ENCODE measurements around the gene TGIF1. TPM values are rescaled to one million over a fixed set of nuclear protein-coding genes. Genes with fewer than 3 reads are reported as not detected.

The TGIF1 gene
- polyA plus RNA-seq, 1 donor from 2014 or later, result 3.6 TPM

DNA sequence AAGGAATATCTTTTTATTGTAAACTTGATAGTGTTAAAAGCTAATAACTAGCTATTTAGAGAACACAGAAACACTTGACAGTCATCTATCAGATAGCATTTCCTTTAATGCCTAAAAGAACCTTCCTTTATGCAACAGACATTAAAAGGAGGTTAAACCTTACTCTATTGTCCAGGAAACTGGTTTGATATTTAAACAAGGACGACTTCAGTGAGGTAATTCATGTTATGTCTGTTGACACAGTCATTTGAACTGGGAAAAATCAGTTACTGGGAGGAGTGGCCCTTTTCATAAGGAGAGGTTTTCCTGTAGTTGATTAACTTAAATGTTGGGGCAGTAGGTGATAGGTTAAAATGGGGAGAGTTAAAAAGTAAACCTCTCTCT lies 6.7 kb downstream of the TGIF1 start:
- Histone ChIP-seq H4K20me1 (ENCODE audit: insufficient read depth) (no peaks in the 10 kb centered on the region), H3K9me2 (ENCODE audit: insufficient read depth, low read length) (no peaks in the 10 kb centered on the region), H3F3A (ENCODE audit: insufficient read depth, low read length, poor library complexity, severe bottlenecking) (no peaks in the 10 kb centered on the region), H3K36me3 (ENCODE audit: insufficient read depth, low read length) (peaks cover 4% of the 10 kb centered on the region), H3K9me3 (ENCODE audit: low read length) (no peaks in the 10 kb centered on the region), H3K4me3 (ENCODE audit: low read length) (no peak overlapping the region), H3K79me2 (replicated peaks; ENCODE audit: insufficient read depth, low read length) (peaks cover 66% of the 10 kb centered on the region), H3K27me3 (ENCODE audit: insufficient read depth, low read depth, low read length) (peaks cover 25% of the 10 kb centered on the region), H2AFZ (ENCODE audit: low read depth, low read length) (no peak overlapping the region), H3K27ac (ENCODE audit: low read length) (no peak overlapping the region), H3K9ac (ENCODE audit: low read length) (no peak overlapping the region), H3K4me2 (ENCODE audit: low read length) (no peak overlapping the region)
- no peak for TF ChIP-seq MXI1 (conservative IDR thresholded peaks at IDR 0.05; ENCODE audit: poor library complexity, severe bottlenecking)
- TF ChIP-seq, protein P1, sequence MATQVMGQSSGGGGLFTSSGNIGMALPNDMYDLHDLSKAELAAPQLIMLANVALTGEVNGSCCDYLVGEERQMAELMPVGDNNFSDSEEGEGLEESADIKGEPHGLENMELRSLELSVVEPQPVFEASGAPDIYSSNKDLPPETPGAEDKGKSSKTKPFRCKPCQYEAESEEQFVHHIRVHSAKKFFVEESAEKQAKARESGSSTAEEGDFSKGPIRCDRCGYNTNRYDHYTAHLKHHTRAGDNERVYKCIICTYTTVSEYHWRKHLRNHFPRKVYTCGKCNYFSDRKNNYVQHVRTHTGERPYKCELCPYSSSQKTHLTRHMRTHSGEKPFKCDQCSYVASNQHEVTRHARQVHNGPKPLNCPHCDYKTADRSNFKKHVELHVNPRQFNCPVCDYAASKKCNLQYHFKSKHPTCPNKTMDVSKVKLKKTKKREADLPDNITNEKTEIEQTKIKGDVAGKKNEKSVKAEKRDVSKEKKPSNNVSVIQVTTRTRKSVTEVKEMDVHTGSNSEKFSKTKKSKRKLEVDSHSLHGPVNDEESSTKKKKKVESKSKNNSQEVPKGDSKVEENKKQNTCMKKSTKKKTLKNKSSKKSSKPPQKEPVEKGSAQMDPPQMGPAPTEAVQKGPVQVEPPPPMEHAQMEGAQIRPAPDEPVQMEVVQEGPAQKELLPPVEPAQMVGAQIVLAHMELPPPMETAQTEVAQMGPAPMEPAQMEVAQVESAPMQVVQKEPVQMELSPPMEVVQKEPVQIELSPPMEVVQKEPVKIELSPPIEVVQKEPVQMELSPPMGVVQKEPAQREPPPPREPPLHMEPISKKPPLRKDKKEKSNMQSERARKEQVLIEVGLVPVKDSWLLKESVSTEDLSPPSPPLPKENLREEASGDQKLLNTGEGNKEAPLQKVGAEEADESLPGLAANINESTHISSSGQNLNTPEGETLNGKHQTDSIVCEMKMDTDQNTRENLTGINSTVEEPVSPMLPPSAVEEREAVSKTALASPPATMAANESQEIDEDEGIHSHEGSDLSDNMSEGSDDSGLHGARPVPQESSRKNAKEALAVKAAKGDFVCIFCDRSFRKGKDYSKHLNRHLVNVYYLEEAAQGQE (IDR thresholded peaks at IDR 0.05; ENCODE audit: borderline replicate concordance), result no peak
- TF ChIP-seq, protein P2, sequence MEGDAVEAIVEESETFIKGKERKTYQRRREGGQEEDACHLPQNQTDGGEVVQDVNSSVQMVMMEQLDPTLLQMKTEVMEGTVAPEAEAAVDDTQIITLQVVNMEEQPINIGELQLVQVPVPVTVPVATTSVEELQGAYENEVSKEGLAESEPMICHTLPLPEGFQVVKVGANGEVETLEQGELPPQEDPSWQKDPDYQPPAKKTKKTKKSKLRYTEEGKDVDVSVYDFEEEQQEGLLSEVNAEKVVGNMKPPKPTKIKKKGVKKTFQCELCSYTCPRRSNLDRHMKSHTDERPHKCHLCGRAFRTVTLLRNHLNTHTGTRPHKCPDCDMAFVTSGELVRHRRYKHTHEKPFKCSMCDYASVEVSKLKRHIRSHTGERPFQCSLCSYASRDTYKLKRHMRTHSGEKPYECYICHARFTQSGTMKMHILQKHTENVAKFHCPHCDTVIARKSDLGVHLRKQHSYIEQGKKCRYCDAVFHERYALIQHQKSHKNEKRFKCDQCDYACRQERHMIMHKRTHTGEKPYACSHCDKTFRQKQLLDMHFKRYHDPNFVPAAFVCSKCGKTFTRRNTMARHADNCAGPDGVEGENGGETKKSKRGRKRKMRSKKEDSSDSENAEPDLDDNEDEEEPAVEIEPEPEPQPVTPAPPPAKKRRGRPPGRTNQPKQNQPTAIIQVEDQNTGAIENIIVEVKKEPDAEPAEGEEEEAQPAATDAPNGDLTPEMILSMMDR (IDR thresholded peaks at IDR 0.05; ENCODE audit: poor library complexity, severe bottlenecking), result no peak
- no peak for TF ChIP-seq RAD21 (conservative IDR thresholded peaks at IDR 0.05)
- TF ChIP-seq TAF1 (IDR thresholded peaks at IDR 0.05; ENCODE audit: low read depth), result no peak
- no peak for TF ChIP-seq SMC3 (conservative IDR thresholded peaks at IDR 0.05; ENCODE audit: poor library complexity)

- TF ChIP-seq POLR2AphosphoS5 (IDR thresholded peaks at IDR 0.05) (no peak), EZH2 (IDR thresholded peaks at IDR 0.05; ENCODE audit: borderline replicate concordance, insufficient read depth, low read length, poor library complexity, severe bottlenecking) (no peak), MXI1 (conservative IDR thresholded peaks at IDR 0.05; ENCODE audit: poor library complexity, severe bottlenecking) (no peak), RAD21 (conservative IDR thresholded peaks at IDR 0.05) (no peak), SMC3 (conservative IDR thresholded peaks at IDR 0.05; ENCODE audit: poor library complexity) (no peak), TAF1 (IDR thresholded peaks at IDR 0.05; ENCODE audit: low read depth) (no peak), EP300 (conservative IDR thresholded peaks at IDR 0.05; ENCODE audit: poor library complexity, severe bottlenecking) (no peak)
- TF ChIP-seq, protein P2 (IDR thresholded peaks at IDR 0.05; ENCODE audit: poor library complexity, severe bottlenecking), result no peak
- TF ChIP-seq, protein P1 (IDR thresholded peaks at IDR 0.05; ENCODE audit: borderline replicate concordance), result no peak
- H3K4me2 ChIP-seq (ENCODE audit: low read length), result no peak overlapping the region
- H4K20me1 ChIP-seq (ENCODE audit: insufficient read depth), result no peaks in the 10 kb centered on the region
- no peak overlapping the region for H3K27ac ChIP-seq (ENCODE audit: low read length)
- no peak overlapping the region for H2AFZ ChIP-seq (ENCODE audit: low read depth, low read length)
- no peaks in the 10 kb centered on the region for H3K9me2 ChIP-seq (ENCODE audit: insufficient read depth, low read length)
- peaks cover 59% of the 10 kb centered on the region for H3K79me2 ChIP-seq (replicated peaks; ENCODE audit: insufficient read depth, low read length)
- no peak overlapping the region for H3K4me3 ChIP-seq (ENCODE audit: low read length)
- no peaks in the 10 kb centered on the region for H3K9me3 ChIP-seq (ENCODE audit: low read length)
- no peak overlapping the region for H3K9ac ChIP-seq (ENCODE audit: low read length)
- H3K27me3 ChIP-seq (ENCODE audit: insufficient read depth, low read depth, low read length), result peaks cover 19% of the 10 kb centered on the region
- peaks cover 4% of the 10 kb centered on the region for H3K36me3 ChIP-seq (ENCODE audit: insufficient read depth, low read length)
- H3F3A ChIP-seq (ENCODE audit: insufficient read depth, low read length, poor library complexity, severe bottlenecking), result no peaks in the 10 kb centered on the region
These were observed 7.3 kb downstream of the TGIF1 start for GRCh38 chr18:3457261-3457724.

All from neural cell (in vitro differentiated cells).